SU-DHL-6 (cell line): ENCODE results near the gene UBE2E1.

Source experiments
- H2AFZ ChIP-seq: fragments of 200-600 bp; sonication (generic); 2 replicates; pipeline ENCODE4 v1.6.1; 2014; ENCODE audit warnings: low read depth, mild to moderate bottlenecking, moderate library complexity, mixed read lengths, antibody characterized with exemption, low read length; ENCODE audit not compliant: severe bottlenecking
- H3F3A ChIP-seq: fragments of 200-600 bp; shearing (Covaris generic); 2 replicates; pipeline ENCODE4 v1.6.0; 2016; ENCODE audit warnings: antibody characterized with exemption, mild to moderate bottlenecking; ENCODE audit not compliant: insufficient read depth
- H3K27ac ChIP-seq: fragments of 200-600 bp; sonication (generic); 2 replicates; pipeline ENCODE4 v1.5.1; 2016; ENCODE audit warnings: low read depth, mild to moderate bottlenecking, low read length, moderate library complexity, mixed read lengths
- H3K27me3 ChIP-seq: fragments of 200-600 bp; sonication (generic), shearing (Covaris generic); 2 replicates; pipeline ENCODE4 v1.6.0; 2014; ENCODE audit warnings: mild to moderate bottlenecking, low read length
- H3K36me3 ChIP-seq: fragments of 200-600 bp; sonication (generic); 2 replicates; pipeline ENCODE4 v1.6.1; 2014; ENCODE audit warnings: mild to moderate bottlenecking, low read length, mixed read lengths
- H3K4me2 ChIP-seq: fragments of 300-600, 200-600 bp; shearing (Covaris generic), sonication (generic); 2 replicates; pipeline ENCODE4 v1.6.0; 2014; ENCODE audit warnings: low read length, low read depth, mild to moderate bottlenecking; ENCODE audit not compliant: poor library complexity, severe bottlenecking
- H3K4me3 ChIP-seq: fragments of 200-600 bp; sonication (generic); 2 replicates; pipeline ENCODE4 v1.5.1; 2014; ENCODE audit warnings: antibody characterized with exemption, low read length, mild to moderate bottlenecking, mixed read lengths; ENCODE audit not compliant: insufficient read depth, poor library complexity, severe bottlenecking
- H3K79me2 ChIP-seq: fragments of 200-600 bp; sonication (generic); 2 replicates; pipeline ENCODE4 v1.6.1; 2014; ENCODE audit warnings: mild to moderate bottlenecking, low read length, moderate library complexity; ENCODE audit not compliant: insufficient read depth
- H3K9ac ChIP-seq: fragments of 200-600 bp; sonication (generic); 2 replicates; pipeline ENCODE4 v1.7.0; 2014; ENCODE audit warnings: mild to moderate bottlenecking, low read length
- H3K9me2 ChIP-seq: fragments of 200-600 bp; sonication (generic); replicated peaks from 2 replicates; pipeline ENCODE4 v1.6.1; 2014; ENCODE audit warnings: low read length; ENCODE audit not compliant: insufficient read depth
- H3K9me3 ChIP-seq: fragments of 200-600 bp; sonication (generic); 2 replicates; pipeline ENCODE4 v1.6.1; 2014; ENCODE audit warnings: low read length, mixed read lengths; ENCODE audit not compliant: insufficient read depth
- H4K20me1 ChIP-seq: fragments of 200-600 bp; sonication (generic); 2 replicates; pipeline ENCODE4 v1.6.1; 2014; ENCODE audit warnings: low read depth, mild to moderate bottlenecking, antibody characterized with exemption, low read length, moderate library complexity, mixed read lengths
- CTCF ChIP-seq: fragments of 200-600 bp; sonication (generic); IDR thresholded peaks from one replicate; pipeline ENCODE4 v1.5.1; 2017; ENCODE audit warnings: antibody characterized with exemption, mild to moderate bottlenecking, low read length, moderate library complexity; ENCODE audit not compliant: insufficient read depth, poor library complexity, severe bottlenecking
- EZH2phosphoT487 ChIP-seq: fragments of 200-600 bp; sonication (generic), shearing (Covaris generic); conservative IDR thresholded peaks from 2 replicates; pipeline ENCODE4 v1.6.1; 2018; ENCODE audit warnings: mild to moderate bottlenecking, antibody characterized with exemption, low read length, moderate library complexity, mixed read lengths

The UBE2E1 gene

GRCh38 chr3:23805633-23806533 is at the start of gene UBE2E1:
Gene UBE2E1, plus strand, starts transcription at chr3:23805955. Its CDS starts 1,315 bp downstream, at chr3:23807270.
- H3K9ac ChIP-seq: peak within 1 kb of the TSS; percentile 62
- TF ChIP-seq CTCF: no peak
- TF ChIP-seq EZH2phosphoT487: no peak

DNA sequence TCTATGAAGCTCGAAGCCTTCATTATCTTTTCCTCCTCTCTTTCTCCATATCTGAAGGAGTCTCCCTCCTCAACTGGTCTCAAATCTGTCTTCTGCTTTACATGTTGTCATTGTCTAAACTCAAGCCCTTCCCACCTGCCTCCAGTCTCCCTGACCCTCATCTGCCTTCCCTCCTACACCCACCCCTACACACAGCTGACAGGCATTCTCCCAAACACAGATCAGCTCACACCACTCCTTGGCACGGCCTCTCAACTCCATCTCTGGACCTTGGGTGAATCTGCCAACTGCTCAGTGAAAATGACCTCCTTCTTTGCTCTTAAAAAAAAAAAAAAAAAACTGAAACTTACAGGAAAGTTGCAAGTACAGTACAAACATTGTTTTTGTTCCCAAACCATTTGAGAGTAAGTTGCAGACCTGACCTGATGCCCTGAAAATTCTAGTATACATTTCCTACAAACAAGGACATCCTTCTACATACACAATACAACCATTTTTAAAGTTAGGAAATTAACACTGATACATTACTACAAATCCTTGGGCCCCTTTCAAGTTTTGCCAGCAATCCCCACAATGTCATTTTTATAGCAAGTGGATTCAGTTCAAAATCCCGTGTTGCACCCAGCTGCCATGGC is 49.4 kb upstream of the UBE2E1 start:
- H3F3A ChIP-seq: peaks cover 13% of the 10 kb centered on the region
- no peaks in the 10 kb centered on the region for H3K9me2 ChIP-seq
- no peak overlapping the region for H3K4me3 ChIP-seq
- H3K9ac ChIP-seq: no peak overlapping the region
- TF ChIP-seq EZH2phosphoT487 (no peak), CTCF (no peak)
- no peaks in the 10 kb centered on the region for H3K79me2 ChIP-seq
- no peaks in the 10 kb centered on the region for H4K20me1 ChIP-seq
- no peak overlapping the region for H3K27ac ChIP-seq
- no peaks in the 10 kb centered on the region for H3K9me3 ChIP-seq
- no peaks in the 10 kb centered on the region; the same call in 1 of the 2 replicates for H3K27me3 ChIP-seq
- H3K4me2 ChIP-seq: no peak overlapping the region
- H2AFZ ChIP-seq: no peak overlapping the region
- no peaks in the 10 kb centered on the region for H3K36me3 ChIP-seq

More at GRCh38 chr3:23805633-23806533, at the start of gene UBE2E1:
- Histone ChIP-seq H3K9me3 (no peaks in the 10 kb centered on the region), H3K27me3 (no peaks in the 10 kb centered on the region), H3K36me3 (peaks cover 14% of the 10 kb centered on the region; the same call in 1 of the 2 replicates), H3K27ac (no peak within 1 kb of the TSS), H3K4me3 (peak within 1 kb of the TSS; percentile 63), H3F3A (peaks cover 24% of the 10 kb centered on the region), H3K4me2 (peak within 1 kb of the TSS; percentile 78), H3K9me2 (no peaks in the 10 kb centered on the region), H4K20me1 (0 out of 2 replicates have a peak, but pooled peaks cover 6% of the 10 kb centered on the region), H3K79me2 (no peaks in the 10 kb centered on the region), H2AFZ (peak within 1 kb of the TSS; percentile 77)

- Histone ChIP-seq H3K27ac (no peak overlapping the region), H3F3A (peaks cover 27% of the 10 kb centered on the region), H3K4me3 (no peak overlapping the region), H3K9me3 (no peaks in the 10 kb centered on the region), H3K9ac (no peak overlapping the region), H3K36me3 (no peaks in the 10 kb centered on the region), H4K20me1 (no peaks in the 10 kb centered on the region), H3K9me2 (no peaks in the 10 kb centered on the region), H2AFZ (no peak overlapping the region), H3K4me2 (no peak overlapping the region), H3K27me3 (no peaks in the 10 kb centered on the region; the same call in 1 of the 2 replicates), H3K79me2 (no peaks in the 10 kb centered on the region)
- TF ChIP-seq EZH2phosphoT487: no peak
- TF ChIP-seq CTCF: no peak
Observed at GRCh38 chr3:23758253-23758838, 47.4 kb upstream of the UBE2E1 start.
